Natural killer cell (primary cell): ENCODE results near the gene RSPH9. TPM values are rescaled to one million over a fixed set of nuclear protein-coding genes. Genes with fewer than 3 reads are reported as not detected.
"Not testable (repeated sequence)": the region's sequence is repeated elsewhere in the genome, so short reads cannot be mapped to it uniquely, and the experiment has no call there.

Source experiments
- ATAC-seq, 3 donors: fragments of 150-1000 bp in 2 of 3; fragments of 200-7000 bp in 1 of 3; cut with Tn5 transposase; 1 replicate in 1 of 3; 2 replicates in 2 of 3; pipeline ENCODE4 v1.10.0; 2021; ENCODE audit warnings: mild to moderate bottlenecking in 2 of 3, moderate library complexity in 2 of 3
- DNase-seq, 2 donors: peaks; one replicate each; pipeline versions ENCODE4 v3.0.0 to v3.0.0-alpha.2; 2013 to 2021; ENCODE audit warnings: mixed read lengths in 1 of 2
- H3K27ac ChIP-seq: one replicate; pipeline ENCODE4 v1.5.1; 2013; ENCODE audit warnings: mild to moderate bottlenecking, low read length
- H3K27me3 ChIP-seq: one replicate; pipeline ENCODE4 v1.6.1; 2013; ENCODE audit warnings: low read length; ENCODE audit not compliant: control insufficient read depth, insufficient read depth
- H3K36me3 ChIP-seq: one replicate; pipeline ENCODE4 v1.6.1; 2013; ENCODE audit warnings: low read length; ENCODE audit not compliant: control insufficient read depth, insufficient read depth
- H3K4me1 ChIP-seq: one replicate; pipeline ENCODE4 v1.6.1; 2013; ENCODE audit warnings: low read length; ENCODE audit not compliant: control insufficient read depth, insufficient read depth
- H3K4me3 ChIP-seq: one replicate; pipeline ENCODE4 v1.5.1; 2013; ENCODE audit warnings: low read length
- H3K9me3 ChIP-seq: one replicate; pipeline ENCODE4 v1.6.1; 2013; ENCODE audit warnings: low read length; ENCODE audit not compliant: control insufficient read depth, insufficient read depth
- H3K27ac Mint-ChIP-seq, 2 donors: one replicate each; pipeline ENCODE4 v1.8.0; 2022; ENCODE audit warnings: mild to moderate bottlenecking in 2 of 2, mixed read lengths in 2 of 2, moderate library complexity in 1 of 2
- H3K27me3 Mint-ChIP-seq, 2 donors: one replicate each; pipeline ENCODE4 v1.8.0; 2022; ENCODE audit warnings: low read depth in 2 of 2, mixed read lengths in 2 of 2
- H3K36me3 Mint-ChIP-seq: one replicate; pipeline ENCODE4 v1.8.0; 2022; ENCODE audit warnings: mixed read lengths
- H3K4me1 Mint-ChIP-seq, 2 donors: one replicate each; pipeline ENCODE4 v1.8.0; 2022; ENCODE audit warnings: mixed read lengths in 2 of 2
- H3K4me3 Mint-ChIP-seq: one replicate; pipeline ENCODE4 v1.8.0; 2022; ENCODE audit warnings: mild to moderate bottlenecking, moderate library complexity, mixed read lengths
- H3K9me3 Mint-ChIP-seq, 2 donors: one replicate each; pipeline ENCODE4 v1.8.0; 2022; ENCODE audit warnings: mixed read lengths in 2 of 2
- CTCF ChIP-seq: fragments of 200-600 bp; IDR thresholded peaks from one replicate; pipeline ENCODE4 v1.8.0; 2022; ENCODE audit warnings: antibody characterized with exemption
- WGBS: methylation state at CpG from one replicate; pipeline ENCODE4 v1.1.7; 2013; ENCODE audit warnings: missing lambda C conversion rate; ENCODE audit not compliant: insufficient coverage; 5-methylcytosine and 5-hydroxymethylcytosine counted together
- intact Hi-C: fragments of 100-400 bp; cut with micrococcal nuclease; formaldehyde crosslinking; loops from one replicate; pipeline ENCODE4 v1.14.2; 2022
- total RNA-seq, 4 donors: library from RNA; stranded (reverse); fragments of 120-200 nt in 1 of 4; gene quantifications; one replicate each; pipeline versions ENCODE4 v1.2.3 to v1.2.4, GENCODE V29; 2013 to 2022

RSPH9 gene
- total RNA-seq, 3 donors from 2014 or later (not counting 1 experiment from before 2014, with no cell fraction given): 0.23 TPM; not detected in 2

DNA sequence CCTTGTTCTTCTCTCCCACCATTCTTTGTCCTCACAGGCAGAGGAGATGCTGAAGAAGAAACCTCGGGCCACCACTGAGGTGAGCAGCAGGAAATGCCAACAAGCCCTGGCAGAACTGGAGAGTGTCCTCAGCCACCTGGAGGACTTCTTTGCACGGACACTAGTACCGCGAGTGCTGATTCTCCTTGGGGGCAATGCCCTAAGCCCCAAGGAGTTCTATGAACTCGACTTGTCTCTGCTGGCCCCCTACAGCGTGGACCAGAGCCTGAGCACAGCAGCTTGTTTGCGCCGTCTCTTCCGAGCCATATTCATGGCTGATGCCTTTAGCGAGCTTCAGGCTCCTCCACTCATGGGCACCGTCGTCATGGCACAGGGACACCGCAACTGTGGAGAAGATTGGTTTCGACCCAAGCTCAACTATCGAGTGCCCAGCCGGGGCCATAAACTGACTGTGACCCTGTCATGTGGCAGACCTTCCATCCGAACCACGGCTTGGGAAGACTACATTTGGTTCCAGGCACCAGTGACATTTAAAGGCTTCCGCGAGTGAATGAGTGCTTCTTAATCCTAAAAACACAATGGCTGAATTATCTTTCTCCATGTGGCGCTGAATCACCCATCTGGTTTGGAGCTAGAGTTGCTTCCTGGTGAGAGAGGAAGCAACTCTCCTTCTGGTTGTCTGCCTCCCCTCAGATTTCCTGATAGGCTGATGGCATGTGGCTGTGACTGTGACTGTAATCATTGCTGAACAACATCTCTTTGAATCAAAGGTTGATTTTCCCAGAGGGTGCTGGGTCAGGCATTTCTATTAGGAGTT lies 4.6 kb upstream of the RSPH9 start:
- Mint-ChIP-seq H3K4me1 (peaks cover 30 to 54% of the 10 kb centered on the region in 2 donors), H3K36me3 (peaks cover 5% of the 10 kb centered on the region), H3K27me3 (no peaks in the 10 kb centered on the region), H3K4me3 (peak overlapping the region; percentile 45), H3K27ac (no peak overlapping the region), H3K9me3 (no peaks in the 10 kb centered on the region)
- ATAC-seq (no peak), DNase-seq (no peak)
- H3K27me3 ChIP-seq: no peaks in the 10 kb centered on the region
- no peaks in the 10 kb centered on the region for H3K9me3 ChIP-seq
- no peak overlapping the region for H3K27ac ChIP-seq
- H3K4me1 ChIP-seq: peaks cover 37% of the 10 kb centered on the region
- intact Hi-C loops: no loop called here
- H3K36me3 ChIP-seq: peaks cover 20% of the 10 kb centered on the region
- whole genome bisulfite sequencing: 95% methylated on average over 21 of the region's 21 CpGs
- TF ChIP-seq CTCF: no peak
- H3K4me3 ChIP-seq: no peak overlapping the region

DNA sequence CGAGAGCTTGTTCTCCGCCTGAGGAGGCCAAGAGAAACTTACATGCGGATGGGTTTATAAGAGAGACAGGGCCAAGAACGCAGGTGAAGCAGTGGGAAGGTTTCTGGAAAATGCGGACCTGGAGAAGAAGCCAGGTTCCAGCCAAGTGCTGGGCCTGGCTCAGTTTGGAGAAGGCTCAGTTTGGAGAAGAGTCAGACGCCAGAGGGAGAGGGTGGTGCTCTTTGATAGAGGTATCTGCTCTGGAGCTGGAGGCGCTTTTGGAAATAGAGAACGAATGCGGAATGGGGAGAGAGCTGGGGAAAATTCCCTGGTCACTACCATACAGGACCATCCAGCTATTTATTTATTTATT lies 753 bp downstream of the RSPH9 start:
- Histone ChIP-seq H3K27me3 (no peaks in the 10 kb centered on the region), H3K27ac (no peak overlapping the region), H3K9me3 (no peaks in the 10 kb centered on the region), H3K4me3 (peak overlapping the region; percentile 44), H3K4me1 (peaks cover 13% of the 10 kb centered on the region), H3K36me3 (peaks cover 7% of the 10 kb centered on the region)
- ATAC-seq (peak in 2 of 3 donors; percentile 6 to 9), DNase-seq (no peak)
- intact Hi-C loops: no loop called here
- no peak for TF ChIP-seq CTCF
- Mint-ChIP-seq H3K4me3 (peak overlapping the region; percentile 89), H3K27me3 (peaks cover 0 to 6% of the 10 kb centered on the region in 2 donors), H3K36me3 (peaks cover 5% of the 10 kb centered on the region), H3K27ac (peak overlapping the region; percentile 48 to 74), H3K4me1 (peaks cover 13 to 27% of the 10 kb centered on the region in 2 donors), H3K9me3 (no peaks in the 10 kb centered on the region)
- 8% methylated on average over 6 of the region's 9 CpGs for WGBS

DNA sequence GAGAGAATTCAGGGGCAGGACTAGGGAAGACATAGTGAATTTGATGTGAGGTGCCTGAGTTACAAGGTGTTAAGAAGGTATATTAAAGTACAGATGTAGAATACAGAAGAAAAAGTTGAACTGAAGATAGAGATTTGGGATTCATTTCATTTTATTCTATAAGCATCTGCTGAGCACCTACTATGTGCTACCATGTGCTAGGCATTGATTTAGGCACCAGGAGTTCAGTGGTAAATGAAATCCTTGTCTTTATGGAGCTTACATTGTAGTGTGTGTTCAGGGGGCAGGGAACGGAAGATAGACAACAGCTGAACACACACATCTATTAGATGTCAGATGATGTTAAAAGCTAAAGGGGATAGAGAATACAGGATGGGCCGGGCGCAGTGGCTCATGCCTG lies 2.8 kb downstream of the RSPH9 start:
- Mint-ChIP-seq H3K4me3 (no peak overlapping the region), H3K4me1 (peaks cover 9 to 21% of the 10 kb centered on the region in 2 donors), H3K9me3 (no peaks in the 10 kb centered on the region), H3K27me3 (peaks cover 0 to 6% of the 10 kb centered on the region in 2 donors), H3K27ac (no peak overlapping the region), H3K36me3 (no peaks in the 10 kb centered on the region)
- Histone ChIP-seq H3K9me3 (no peaks in the 10 kb centered on the region), H3K27me3 (no peaks in the 10 kb centered on the region), H3K4me3 (no peak overlapping the region), H3K27ac (no peak overlapping the region), H3K4me1 (peaks cover 13% of the 10 kb centered on the region), H3K36me3 (no peaks in the 10 kb centered on the region)
- WGBS: 93% methylated on average over 3 of the region's 3 CpGs
- no peak for DNase-seq
- intact Hi-C loops: no loop called here
- no peak for ATAC-seq
- TF ChIP-seq CTCF: no peak

GRCh38 chr6:43648248-43648647 lies 3.4 kb downstream of the RSPH9 start:
- WGBS: 95% methylated on average over 2 of the region's 2 CpGs

DNA sequence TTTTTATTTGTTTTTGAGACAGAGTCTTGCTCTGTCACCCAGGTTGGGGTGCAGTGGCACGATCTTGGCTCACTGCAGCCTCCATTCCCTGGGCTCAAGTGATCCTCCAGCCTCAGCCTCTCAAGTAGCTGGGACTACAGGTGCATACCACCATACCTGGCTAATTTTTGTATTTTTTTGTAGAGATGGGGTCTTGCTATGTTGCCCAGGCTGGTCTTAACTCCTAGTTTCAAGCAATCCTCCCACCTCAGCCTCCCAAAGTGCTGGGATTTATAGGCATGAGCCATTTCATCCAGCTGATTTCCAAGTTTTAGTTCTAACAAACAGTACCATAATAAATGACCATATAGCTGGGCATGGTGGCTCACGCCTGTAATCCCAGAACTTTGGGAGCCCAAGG lies 8.0 kb downstream of the RSPH9 start:
- H3K27me3 ChIP-seq, H3K27ac Mint-ChIP-seq, H3K4me1 Mint-ChIP-seq, H3K4me3 ChIP-seq, DNase-seq, H3K27me3 Mint-ChIP-seq, H3K9me3 ChIP-seq, H3K9me3 Mint-ChIP-seq, intact Hi-C loops, H3K36me3 Mint-ChIP-seq, H3K36me3 ChIP-seq, H3K4me1 ChIP-seq, ATAC-seq, H3K4me3 Mint-ChIP-seq, H3K27ac ChIP-seq: not testable (repeated sequence)
- WGBS: 95% methylated on average over 2 of the region's 2 CpGs

More at GRCh38 chr6:43648248-43648647, 3.4 kb downstream of the RSPH9 start:
- peaks cover 9 to 18% of the 10 kb centered on the region in 2 donors for H3K4me1 Mint-ChIP-seq
- DNase-seq: no peak
- no peak for ATAC-seq
- peaks cover 0 to 6% of the 10 kb centered on the region in 2 donors for H3K27me3 Mint-ChIP-seq
- Histone ChIP-seq H3K4me1 (peaks cover 13% of the 10 kb centered on the region), H3K9me3 (no peaks in the 10 kb centered on the region), H3K27ac (no peak overlapping the region), H3K4me3 (no peak overlapping the region), H3K36me3 (no peaks in the 10 kb centered on the region), H3K27me3 (no peaks in the 10 kb centered on the region)
- H3K9me3 Mint-ChIP-seq: no peaks in the 10 kb centered on the region
- intact Hi-C loops: no loop called here
- no peak for TF ChIP-seq CTCF
- no peaks in the 10 kb centered on the region for H3K36me3 Mint-ChIP-seq
- no peak overlapping the region for H3K27ac Mint-ChIP-seq
- H3K4me3 Mint-ChIP-seq: no peak overlapping the region
